ENCODE results near the gene SOAT2.
"Not testable (repeated sequence)": the region's sequence is repeated elsewhere in the genome, so short reads cannot be mapped to it uniquely, and the experiment has no call there.

SOAT2 gene

GRCh38 chr12:53147653-53148052 is 44.4 kb downstream of the SOAT2 start:
- no peak for DNase-seq (ENCODE audit: low spot score)

- no peak for DNase-seq (ENCODE audit: low spot score)
These were observed 47.8 kb downstream of the SOAT2 start for GRCh38 chr12:53151039-53151438.

GRCh38 chr12:53152390-53152789 is 49.1 kb downstream of the SOAT2 start:
- no peak for DNase-seq (ENCODE audit: low spot score)

GRCh38 chr12:53159195-53159839 is 56.0 kb downstream of the SOAT2 start:
- peak; percentile 93 for DNase-seq (ENCODE audit: low spot score)

- DNase-seq (ENCODE audit: low spot score): no peak
These were observed 56.7 kb downstream of the SOAT2 start for GRCh38 chr12:53160000-53160399.

GRCh38 chr12:53160673-53161072 is 57.4 kb downstream of the SOAT2 start:
- DNase-seq (ENCODE audit: low spot score): no peak

- no peak for DNase-seq (ENCODE audit: low spot score)
These were observed 58.0 kb downstream of the SOAT2 start for GRCh38 chr12:53161119-53161911.

- DNase-seq (ENCODE audit: low spot score): not testable (repeated sequence)
These were observed 59.7 kb downstream of the SOAT2 start for GRCh38 chr12:53163008-53163407.

- DNase-seq (ENCODE audit: low spot score): no peak
These were observed 63.6 kb downstream of the SOAT2 start for GRCh38 chr12:53166837-53167236.

- DNase-seq (ENCODE audit: low spot score): no peak
These were observed 66.4 kb downstream of the SOAT2 start for GRCh38 chr12:53169644-53170043.

GRCh38 chr12:53170215-53170614 is 66.9 kb downstream of the SOAT2 start:
- no peak for DNase-seq (ENCODE audit: low spot score)

GRCh38 chr12:53170876-53171724 is 67.8 kb downstream of the SOAT2 start:
- DNase-seq (ENCODE audit: low spot score): no peak

- peak; percentile 40 for DNase-seq (ENCODE audit: low spot score)
These were observed 68.5 kb downstream of the SOAT2 start for GRCh38 chr12:53171725-53172329.

GRCh38 chr12:53172352-53172751 is 69.1 kb downstream of the SOAT2 start:
- DNase-seq (ENCODE audit: low spot score): peak; percentile 78

GRCh38 chr12:53173085-53173715 is 69.9 kb downstream of the SOAT2 start:
- DNase-seq (ENCODE audit: low spot score): peak; percentile 62
